DND-41 (cell line): ENCODE data around the gene HTR3B.

Experiments
- ATAC-seq: fragments of 200-7000 bp; cut with Tn5 transposase; 3 replicates; pipeline ENCODE4 v1.9.1; 2021; ENCODE audit warnings: low read depth; ENCODE audit not compliant: insufficient read depth
- DNase-seq: peaks from one replicate; pipeline ENCODE4 v3.0.0-alpha.2; 2020
- H2AFZ ChIP-seq: 2 replicates; pipeline ENCODE4 v1.6.0; 2012; ENCODE audit warnings: low read depth, low read length
- H3K27ac ChIP-seq: 2 replicates; pipeline ENCODE4 v1.5.1; 2012; ENCODE audit warnings: low read length, inconsistent platforms
- H3K27me3 ChIP-seq: fragments of 200-600 bp; sonication (generic); 2 replicates; pipeline ENCODE4 v1.6.0; 2012; ENCODE audit warnings: low read length, mild to moderate bottlenecking, inconsistent platforms; ENCODE audit not compliant: insufficient read depth, poor library complexity
- H3K36me3 ChIP-seq: 2 replicates; pipeline ENCODE4 v1.5.1; 2012; ENCODE audit warnings: low read length, inconsistent platforms; ENCODE audit not compliant: insufficient read depth
- H3K4me1 ChIP-seq: 2 replicates; pipeline ENCODE4 v1.5.1; 2012; ENCODE audit warnings: mild to moderate bottlenecking, low read length; ENCODE audit not compliant: insufficient read depth
- H3K4me2 ChIP-seq: 2 replicates; pipeline ENCODE4 v1.6.0; 2012; ENCODE audit warnings: mild to moderate bottlenecking, moderate library complexity, low read length, inconsistent platforms; ENCODE audit not compliant: insufficient read depth
- H3K4me3 ChIP-seq, 2 experiments: fragments of 200-600 bp in 1 of 2; shearing (Covaris generic) in 1 of 2; 2 replicates each; pipeline ENCODE4 v1.5.1; 2012 to 2016; ENCODE audit warnings: inconsistent platforms in 2 of 2, low read length in 2 of 2, mild to moderate bottlenecking in 2 of 2, low read depth in 1 of 2, moderate library complexity in 1 of 2
- H3K79me2 ChIP-seq: 2 replicates; pipeline ENCODE4 v1.6.0; 2012; ENCODE audit warnings: low read length, inconsistent platforms; ENCODE audit not compliant: insufficient read depth
- H3K9ac ChIP-seq: 2 replicates; pipeline ENCODE4 v1.6.0; 2012; ENCODE audit warnings: low read depth, mild to moderate bottlenecking, inconsistent platforms, low read length, moderate library complexity
- H3K9me3 ChIP-seq: 2 replicates; pipeline ENCODE4 v1.5.1; 2012; ENCODE audit warnings: low read length, moderate library complexity, mild to moderate bottlenecking, inconsistent platforms; ENCODE audit not compliant: insufficient read depth, severe bottlenecking
- H4K20me1 ChIP-seq: 2 replicates; pipeline ENCODE4 v1.6.0; 2012; ENCODE audit warnings: low read length; ENCODE audit not compliant: insufficient read depth
- CTCF ChIP-seq: IDR thresholded peaks from 2 replicates; pipeline ENCODE4 v1.5.1; 2012; ENCODE audit warnings: borderline replicate concordance, low read length, moderate library complexity, mild to moderate bottlenecking; ENCODE audit not compliant: poor library complexity, severe bottlenecking; ENCODE audit errors: extremely low read depth
- EZH2 ChIP-seq: IDR thresholded peaks from 3 replicates; pipeline ENCODE4 v1.6.1; 2012; ENCODE audit warnings: borderline replicate concordance, low read depth, mild to moderate bottlenecking, moderate library complexity, low read length, inconsistent platforms; ENCODE audit not compliant: severe bottlenecking

Gene HTR3B

GRCh38 chr11:113967361-113967760, 62.8 kb downstream of the HTR3B start:
- no peaks in the 10 kb centered on the region for H3K9me3 ChIP-seq
- H3K79me2 ChIP-seq = no peaks in the 10 kb centered on the region
- no peak overlapping the region for H3K27ac ChIP-seq
- no peak overlapping the region for H2AFZ ChIP-seq
- no peaks in the 10 kb centered on the region for H3K36me3 ChIP-seq
- H3K4me2 ChIP-seq = no peak overlapping the region
- no peaks in the 10 kb centered on the region for H4K20me1 ChIP-seq
- TF ChIP-seq EZH2 = no peak
- no peak for TF ChIP-seq CTCF
- ATAC-seq = no peak
- no peak overlapping the region for H3K9ac ChIP-seq
- no peaks in the 10 kb centered on the region for H3K4me1 ChIP-seq
- no peaks in the 10 kb centered on the region for H3K27me3 ChIP-seq
- no peak overlapping the region for H3K4me3 ChIP-seq
- no peak for DNase-seq

GRCh38 chr11:113971506-113972195, 67.1 kb downstream of the HTR3B start:
- no peak for ATAC-seq
- Histone ChIP-seq H3K4me2 (no peak overlapping the region), H3K79me2 (no peaks in the 10 kb centered on the region), H3K36me3 (no peaks in the 10 kb centered on the region), H3K4me1 (no peaks in the 10 kb centered on the region), H4K20me1 (0 out of 2 replicates have a peak, but pooled peaks cover 2% of the 10 kb centered on the region), H3K27ac (no peak overlapping the region), H3K9me3 (no peaks in the 10 kb centered on the region), H2AFZ (no peak overlapping the region), H3K27me3 (peaks cover 3% of the 10 kb centered on the region), H3K4me3 (no peak overlapping the region), H3K9ac (no peak overlapping the region)
- no peak for DNase-seq
- no peak for TF ChIP-seq CTCF
- no peak for TF ChIP-seq EZH2

GRCh38 chr11:113974741-113975470, 70.3 kb downstream of the HTR3B start, which contains the start of gene HTR3A:
HTR3A (plus strand) TSS chr11:113975108; CDS start chr11:113975326, 218 bp downstream.
- TF ChIP-seq EZH2 (no peak), CTCF (no peak)
- Histone ChIP-seq H3K4me1 (no peaks in the 10 kb centered on the region), H3K36me3 (no peaks in the 10 kb centered on the region), H3K79me2 (no peaks in the 10 kb centered on the region), H3K9me3 (no peaks in the 10 kb centered on the region), H3K27me3 (peaks cover 11% of the 10 kb centered on the region), H2AFZ (no peak within 1 kb of the TSS), H3K4me2 (no peak within 1 kb of the TSS), H3K27ac (no peak within 1 kb of the TSS), H3K9ac (no peak within 1 kb of the TSS), H4K20me1 (0 out of 2 replicates have a peak, but pooled peaks cover 4% of the 10 kb centered on the region), H3K4me3 (no peak within 1 kb of the TSS)
- ATAC-seq (no peak), DNase-seq (no peak)
